Activated CD8-positive, alpha-beta memory T cell treated with anti-CD3 and anti-CD28 coated beads for 24 hours (primary cell): ENCODE measurements around the gene SIX1.

Experiments
- DNase-seq: peaks from one replicate; pipeline ENCODE4 v3.0.0-alpha.2; 2020

The SIX1 gene

DNA sequence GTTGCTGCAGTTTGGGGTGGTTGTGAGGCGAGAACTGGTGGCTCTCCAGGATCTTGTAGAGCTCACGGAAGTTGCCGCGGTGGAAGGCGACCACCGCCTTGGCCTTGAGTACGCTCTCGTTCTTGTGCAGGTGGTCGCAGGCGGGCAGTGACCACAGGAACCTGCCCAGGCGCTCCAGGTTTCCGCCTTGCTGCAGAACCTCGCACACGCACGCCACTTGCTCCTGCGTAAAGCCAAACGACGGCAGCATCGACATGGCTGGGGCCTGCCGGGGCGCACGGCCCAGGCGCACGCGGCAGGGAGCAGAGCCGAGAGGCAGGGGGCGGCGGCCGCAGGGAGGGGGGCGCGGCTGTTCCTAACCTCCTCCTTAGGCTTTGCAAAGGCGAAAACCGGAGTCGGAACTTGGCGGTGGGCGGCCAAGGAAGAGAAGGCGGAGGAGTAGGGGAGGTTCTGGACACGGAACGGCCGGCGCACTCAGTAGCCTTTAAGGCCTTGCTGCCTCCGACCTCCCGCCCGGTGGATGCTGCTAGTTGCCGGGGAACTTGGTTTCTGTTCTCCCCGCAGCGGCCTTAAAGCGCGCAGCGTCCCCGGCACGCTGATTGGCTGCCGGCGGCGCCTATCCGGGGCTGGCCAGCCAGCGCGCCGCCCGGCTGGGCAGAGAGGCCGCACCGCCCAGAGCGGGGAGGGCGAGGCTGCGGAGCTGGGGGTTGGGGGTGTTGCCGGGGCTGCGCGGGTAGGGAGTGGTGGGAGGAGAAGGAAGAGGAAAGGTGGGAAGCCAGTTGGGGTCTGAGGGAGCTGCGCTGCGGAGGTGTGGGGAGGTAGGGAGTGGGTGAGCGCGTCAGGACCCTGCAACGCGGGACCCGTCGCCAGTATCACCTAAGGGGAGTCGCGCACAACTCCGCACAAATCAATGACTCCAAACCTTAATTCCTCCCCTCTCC lies at the start of gene SIX1:
TSS of gene SIX1 (minus strand) at position 544 of the 941 bp plus-strand sequence. CDS start at position 256, 288 bp downstream.
- DNase-seq, result peak; percentile 66

DNA sequence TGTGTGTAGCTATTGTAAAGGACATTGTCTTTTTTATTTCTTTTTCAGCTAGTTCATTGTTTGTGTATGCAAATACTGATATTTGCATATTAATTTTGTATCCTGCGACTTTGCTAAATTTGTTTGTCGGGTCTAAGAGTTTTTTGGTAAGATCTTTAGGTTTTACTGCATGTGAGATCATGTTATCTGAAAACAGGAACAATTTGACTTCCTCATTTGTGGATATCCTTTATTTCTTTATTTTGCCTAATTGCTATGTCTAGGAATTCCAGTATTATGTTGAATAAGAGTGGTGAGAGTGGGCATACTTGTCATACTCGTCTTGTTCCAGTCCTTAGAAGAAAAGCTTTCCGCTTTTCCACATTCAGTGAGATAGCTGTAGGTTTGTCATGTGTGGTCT lies 46.0 kb upstream of the SIX1 start:
- DNase-seq, result no peak

DNA sequence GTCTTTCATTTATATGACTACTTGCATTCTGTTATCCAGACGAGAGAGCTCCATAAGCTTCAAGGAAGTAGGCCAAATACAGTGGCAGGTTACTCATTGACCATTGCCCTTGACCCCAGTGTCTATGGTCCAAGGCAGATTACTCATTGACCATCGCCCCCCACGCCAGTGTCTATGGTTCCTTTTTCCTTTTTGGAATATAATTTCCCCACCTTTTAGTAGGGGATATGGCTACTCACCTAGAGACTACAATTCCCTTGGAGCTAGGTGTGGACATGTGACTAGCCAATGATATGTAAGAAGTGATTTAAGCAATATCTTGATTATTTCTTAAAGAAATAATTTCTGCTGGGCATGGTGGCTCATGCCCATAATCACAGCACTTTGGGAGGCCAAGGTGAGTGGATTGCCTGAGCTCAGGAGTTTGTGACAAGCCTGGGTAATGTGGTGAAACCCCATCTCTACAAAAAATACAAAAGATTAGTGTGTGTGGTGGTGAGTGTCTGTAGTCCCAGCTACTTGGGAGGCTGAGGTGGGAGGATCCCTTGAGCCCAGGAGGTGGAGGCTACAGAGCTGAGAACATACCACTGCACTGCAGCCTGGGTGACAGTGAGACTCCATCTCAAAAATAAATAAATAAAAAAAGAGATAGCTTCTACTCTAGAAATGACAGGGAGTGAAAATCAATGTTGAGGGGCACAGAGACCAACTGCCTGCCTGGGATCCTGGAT lies 42.3 kb upstream of the SIX1 start:
- DNase-seq, result no peak

DNA sequence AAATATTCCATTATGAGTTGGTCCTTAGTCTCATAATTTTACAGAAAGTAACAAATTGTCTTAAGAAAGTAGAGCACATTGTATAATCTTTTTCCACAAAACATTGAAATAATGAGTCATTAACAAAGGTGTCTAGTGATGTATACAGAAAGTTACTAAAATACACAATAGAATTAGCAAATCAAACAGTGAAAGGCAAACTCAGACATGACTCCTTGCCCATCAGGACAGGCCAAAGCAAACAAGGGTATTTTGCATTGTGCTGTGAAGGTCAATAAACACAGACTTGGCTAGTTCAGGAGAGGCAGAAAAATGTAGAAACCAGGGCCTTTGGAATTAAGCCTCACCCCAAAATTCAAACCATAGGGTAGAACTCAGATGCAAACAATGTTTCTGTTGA lies 37.6 kb upstream of the SIX1 start:
- DNase-seq, result no peak

DNA sequence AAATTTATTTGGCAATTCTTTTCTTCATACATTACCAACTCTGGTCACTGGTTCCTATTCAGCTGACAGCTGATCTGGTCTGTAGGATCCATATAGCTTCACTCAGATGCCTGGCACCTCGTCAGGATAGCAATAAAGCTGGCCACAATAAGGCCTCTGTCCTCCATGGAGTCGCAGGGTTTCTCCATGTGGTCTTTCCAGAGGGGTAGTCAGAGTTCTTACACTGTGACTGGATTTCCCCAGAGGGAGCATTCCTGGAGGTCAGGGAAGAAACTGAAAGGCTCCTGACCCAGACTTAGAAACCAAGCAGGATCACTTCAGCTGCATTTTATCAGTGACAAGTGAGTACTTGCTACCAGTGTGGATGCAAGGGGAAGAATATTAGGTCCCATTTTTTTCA lies 34.9 kb upstream of the SIX1 start:
- DNase-seq, result no peak

DNA sequence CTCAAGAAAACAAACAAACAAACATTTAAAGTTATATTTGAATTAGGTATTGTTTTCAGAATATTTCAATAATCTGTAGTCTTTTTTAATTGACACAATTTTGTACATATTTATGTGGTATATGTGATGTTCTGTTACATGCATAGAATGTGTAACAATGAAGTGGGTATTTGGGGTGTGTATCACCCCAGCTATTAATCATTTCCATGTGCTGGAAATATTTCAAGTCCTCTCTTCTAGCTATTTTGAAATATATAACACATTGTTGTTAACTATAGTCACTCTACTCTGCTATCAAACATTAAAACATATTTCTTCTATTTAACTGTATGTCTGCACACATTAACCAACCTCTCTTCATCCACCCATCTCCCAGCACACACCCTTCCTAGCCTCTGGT lies 32.0 kb upstream of the SIX1 start:
- DNase-seq, result no peak

DNA sequence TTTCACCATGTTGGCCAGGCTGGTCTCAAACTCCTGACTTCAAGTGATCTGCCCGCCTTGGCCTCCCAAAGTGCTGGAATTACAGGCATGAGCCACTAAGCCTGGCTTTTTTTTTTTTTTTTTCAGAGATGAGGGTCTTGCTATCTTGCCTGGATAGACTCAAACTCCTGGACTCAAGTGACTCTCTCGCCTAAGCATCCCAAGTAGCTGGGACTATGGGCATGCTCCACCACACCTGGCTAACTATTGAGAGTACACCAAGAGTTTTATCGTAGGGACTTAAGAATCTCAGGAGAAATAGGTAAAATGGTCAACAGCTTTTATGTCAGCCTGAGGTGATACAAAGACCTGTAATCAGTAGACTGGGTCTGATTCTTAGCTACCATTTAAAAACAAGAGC lies 31.2 kb upstream of the SIX1 start:
- no peak for DNase-seq

DNA sequence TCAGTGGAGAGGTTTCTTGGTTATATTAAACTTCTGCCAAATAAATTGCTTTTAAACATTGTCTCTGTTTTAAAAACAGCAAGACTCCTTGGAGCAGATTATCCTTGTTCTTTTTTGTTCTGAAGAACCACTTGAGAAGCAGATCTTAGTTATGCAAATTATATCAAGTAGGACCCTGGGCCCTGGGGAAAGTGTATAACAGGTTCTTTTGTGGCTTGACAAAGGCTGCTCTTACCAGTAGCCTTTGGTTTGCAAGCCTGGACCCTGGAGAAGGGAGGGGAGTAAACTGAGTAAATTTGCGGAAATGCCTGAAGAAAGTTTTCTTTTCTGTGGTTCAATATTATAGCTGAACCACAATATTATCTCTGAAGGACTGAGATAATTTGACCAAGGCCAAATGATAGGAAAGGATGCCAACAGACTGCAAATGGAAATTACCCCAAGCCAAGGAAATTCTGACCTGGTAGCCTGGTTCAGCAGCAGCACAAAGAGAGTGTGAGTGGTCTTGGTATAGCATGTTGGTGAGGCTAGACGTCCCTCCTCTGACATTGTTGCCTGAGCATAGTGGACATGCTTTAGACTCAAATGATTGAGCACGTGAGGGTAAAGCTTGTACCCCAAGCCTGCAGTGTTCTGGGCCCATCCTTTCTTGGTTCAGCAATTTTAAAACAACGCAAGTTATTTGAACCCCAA lies 30.4 kb upstream of the SIX1 start:
- no peak for DNase-seq

DNA sequence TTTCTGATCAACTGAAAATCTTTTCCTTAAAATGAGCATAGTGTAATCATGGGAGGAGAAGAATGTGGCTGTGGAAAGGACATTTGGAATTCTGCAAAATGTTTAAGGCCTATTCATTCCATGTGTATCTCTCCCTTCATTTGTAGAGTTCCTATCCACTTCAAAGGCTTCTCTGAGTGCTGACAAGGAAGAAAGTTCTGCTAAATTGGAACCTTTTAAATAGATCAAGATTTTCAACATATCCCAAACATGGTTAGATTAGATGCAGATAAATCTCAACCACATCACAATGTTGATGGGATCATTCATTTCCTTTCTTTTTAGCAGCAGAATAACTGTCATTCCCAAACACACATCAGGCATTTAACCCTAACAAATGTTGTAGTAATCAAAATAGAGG lies 28.4 kb upstream of the SIX1 start:
- DNase-seq, result no peak

DNA sequence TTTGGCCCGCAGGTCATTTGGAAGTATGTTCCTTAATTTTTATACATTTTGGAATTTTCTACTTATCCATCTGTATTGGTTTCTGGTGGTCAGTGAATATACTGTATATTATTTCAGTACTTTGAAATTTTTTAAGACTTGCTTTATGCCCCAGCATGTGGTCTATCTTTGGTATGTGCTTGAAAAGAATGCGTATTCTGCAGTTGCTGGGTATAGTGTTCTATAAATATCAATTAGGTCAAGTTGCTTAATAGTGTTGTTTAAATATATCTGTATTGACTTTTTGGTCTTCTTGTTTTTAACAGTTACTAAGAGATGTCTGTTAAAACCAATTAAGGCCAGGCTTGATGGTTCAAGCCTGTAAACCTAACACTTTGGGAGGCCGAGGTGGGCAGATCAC lies 21.7 kb upstream of the SIX1 start:
- DNase-seq, result no peak

DNA sequence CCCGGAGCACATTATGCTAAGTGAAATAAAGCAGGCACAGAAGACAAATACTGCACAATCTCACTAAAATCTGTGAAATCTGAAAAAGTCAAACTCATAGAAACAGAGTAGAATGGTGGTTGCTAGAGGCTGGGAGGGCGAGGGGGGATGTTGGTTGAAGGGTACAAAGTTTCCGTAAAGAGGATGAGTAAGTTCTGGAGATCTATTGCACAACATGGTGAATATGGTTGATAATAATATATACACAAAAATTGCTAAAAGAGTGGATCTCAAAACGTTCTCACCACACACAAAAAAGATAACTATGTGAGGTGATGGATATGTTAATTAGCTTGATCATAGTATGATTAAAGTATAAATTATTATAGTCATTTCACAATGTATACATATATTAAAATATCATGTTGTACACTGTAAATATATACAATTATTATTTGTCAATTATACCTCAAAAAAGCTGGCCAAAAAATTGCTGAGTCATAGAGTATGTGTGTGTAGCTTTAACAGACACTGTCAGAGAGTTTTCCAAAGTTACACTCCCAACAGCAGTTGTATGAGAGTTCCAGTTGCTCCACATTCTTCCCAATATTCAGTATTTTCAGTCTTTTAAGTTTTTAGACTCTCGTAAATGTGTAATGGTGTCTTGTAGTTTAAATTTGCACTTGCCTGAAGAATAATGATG lies 19.3 kb upstream of the SIX1 start:
- DNase-seq, result no peak

DNA sequence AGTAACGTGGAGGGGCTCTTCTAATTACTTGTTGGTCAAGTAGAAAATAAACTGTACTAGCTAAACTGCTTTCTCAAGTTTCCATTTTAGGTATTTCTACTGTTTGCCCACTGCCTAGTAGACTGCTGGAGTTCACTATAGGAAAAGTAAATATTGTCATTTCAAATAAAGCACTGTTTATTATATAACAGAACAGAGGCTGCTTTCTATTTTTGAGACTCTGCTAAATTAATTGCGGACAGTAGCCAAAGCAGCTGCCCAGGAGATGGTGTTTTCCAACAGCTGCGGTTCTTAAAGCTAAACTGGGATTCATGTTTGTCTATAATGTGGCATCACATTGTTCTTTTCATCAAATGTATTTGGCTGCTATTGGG lies 15.9 kb upstream of the SIX1 start:
- DNase-seq, result no peak

DNA sequence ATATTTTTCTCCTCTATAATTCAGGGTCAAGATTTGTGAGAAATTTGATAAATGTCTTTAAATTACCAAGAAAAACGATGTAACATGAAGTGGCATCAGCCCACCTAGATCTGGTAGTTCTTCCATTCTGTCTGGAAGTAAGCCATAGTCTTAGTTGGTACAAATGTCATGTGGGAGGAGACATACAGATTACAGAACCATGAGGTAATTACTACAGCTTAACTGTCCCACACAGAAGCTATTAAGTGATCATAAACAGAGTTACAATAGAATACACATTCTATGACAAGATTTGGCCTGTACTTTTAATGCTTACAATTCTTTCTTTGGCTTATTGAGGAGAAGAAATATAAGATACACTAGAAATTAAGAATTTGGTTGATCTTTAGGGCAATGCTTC lies 13.7 kb upstream of the SIX1 start:
- no peak for DNase-seq

DNA sequence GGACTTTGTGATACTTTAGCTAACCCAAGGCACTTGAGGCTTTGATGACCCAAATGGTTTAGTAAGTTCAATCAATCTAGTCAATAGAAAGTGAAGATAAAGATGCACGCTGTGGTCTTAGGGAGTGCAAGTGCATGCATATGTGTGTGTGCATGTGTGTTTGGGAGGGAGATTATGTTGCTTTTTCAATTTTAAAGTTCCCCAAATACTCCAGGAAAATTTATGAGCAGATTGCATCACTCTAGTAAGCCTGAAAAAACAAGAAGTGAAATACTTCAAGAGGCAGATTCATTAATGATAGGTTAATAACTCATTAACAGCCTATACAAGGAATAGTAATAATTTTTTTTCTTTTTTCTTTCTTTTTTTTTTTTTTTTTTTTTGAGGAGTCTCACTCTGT lies 12.4 kb upstream of the SIX1 start:
- no peak for DNase-seq

DNA sequence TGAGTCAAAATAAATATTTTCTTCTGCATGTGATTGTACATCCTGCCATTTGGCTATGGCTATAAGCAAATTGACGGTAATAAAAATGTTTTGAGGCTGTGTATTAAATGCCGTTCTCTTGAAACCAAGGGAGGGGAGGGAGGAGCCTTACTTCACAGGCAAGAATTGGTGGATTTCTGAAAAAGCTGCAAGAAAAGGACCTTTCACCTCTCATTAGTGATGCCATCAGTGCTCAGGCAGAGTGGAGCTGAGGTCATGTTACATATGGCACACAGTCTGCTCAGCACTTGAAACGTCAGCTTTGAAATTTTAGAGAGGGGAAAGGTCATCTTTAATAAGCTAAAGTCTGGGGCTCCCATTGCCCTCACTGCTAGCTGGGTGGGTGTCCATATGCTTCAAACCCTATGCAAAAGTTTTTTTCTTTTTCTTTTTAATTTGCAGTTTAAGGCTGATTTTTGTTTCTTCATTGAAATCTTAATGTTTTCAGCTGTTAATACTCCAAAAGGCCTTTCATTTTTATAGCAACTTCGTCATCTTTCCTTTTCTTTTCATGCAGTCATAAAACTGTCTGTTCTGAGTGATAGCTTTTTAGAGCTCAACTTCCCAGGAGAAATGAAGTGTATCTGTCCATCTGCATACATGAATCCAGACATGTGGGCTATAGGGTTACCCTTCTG lies 9.8 kb upstream of the SIX1 start:
- DNase-seq, result no peak

DNA sequence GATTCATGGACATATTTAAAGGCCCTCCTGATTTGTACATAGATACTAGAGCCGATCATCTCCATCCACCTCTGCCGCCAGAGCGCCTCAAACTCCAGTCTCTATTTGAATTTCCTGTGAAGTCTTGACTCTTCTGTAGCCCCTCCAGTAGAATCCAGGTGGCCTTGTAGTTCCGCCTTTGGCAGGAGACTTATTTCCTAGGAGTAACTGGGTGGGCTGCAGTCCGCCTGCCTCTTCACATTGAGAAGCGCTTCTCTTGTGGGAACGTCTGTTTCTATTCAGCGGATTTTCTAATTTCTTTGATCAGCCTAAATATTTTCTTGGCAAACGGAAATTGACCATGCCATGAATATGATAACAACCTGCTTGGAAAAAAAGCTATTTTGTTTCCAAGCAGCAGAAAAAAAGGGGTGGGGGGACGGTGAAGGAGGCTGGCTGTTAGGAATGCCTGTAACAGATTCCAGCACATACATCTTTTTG lies 9.0 kb upstream of the SIX1 start:
- no peak for DNase-seq

DNA sequence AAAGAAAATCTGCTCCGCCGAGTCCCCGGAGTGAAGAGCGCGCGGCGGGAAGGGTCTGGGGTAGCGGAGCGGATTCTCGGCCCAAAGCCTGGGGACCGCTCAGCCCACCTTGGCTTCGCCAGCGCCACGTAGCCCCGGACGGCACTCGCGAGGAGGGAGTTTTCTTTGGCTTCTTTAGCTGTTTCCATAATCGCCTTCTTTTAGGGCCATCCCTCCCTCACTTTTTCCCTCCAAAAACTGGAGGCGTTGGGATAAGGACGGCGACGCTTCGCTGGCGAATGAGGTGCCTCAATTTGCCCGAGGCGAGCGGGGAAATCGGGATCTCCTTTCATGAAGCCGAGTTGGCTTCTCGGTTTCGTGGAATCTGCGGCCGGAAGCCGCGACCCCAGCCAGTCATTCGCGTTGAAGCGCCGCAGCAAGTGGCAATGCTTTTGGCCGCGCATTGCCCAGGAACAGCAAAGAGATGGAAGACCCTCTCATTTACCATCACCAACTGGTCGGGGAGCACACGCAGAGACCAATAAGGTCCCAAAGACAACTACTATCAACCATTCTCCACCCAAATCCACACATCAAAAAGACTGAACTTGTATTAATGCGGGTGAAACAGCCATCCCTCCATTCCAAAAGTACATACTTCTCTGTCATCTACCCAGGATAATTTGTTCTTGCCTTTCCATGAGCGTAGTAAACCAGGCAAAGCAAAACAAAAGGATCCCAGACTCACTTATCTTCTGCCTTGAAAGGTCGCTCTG lies 8.4 kb upstream of the SIX1 start:
- DNase-seq, result no peak

DNA sequence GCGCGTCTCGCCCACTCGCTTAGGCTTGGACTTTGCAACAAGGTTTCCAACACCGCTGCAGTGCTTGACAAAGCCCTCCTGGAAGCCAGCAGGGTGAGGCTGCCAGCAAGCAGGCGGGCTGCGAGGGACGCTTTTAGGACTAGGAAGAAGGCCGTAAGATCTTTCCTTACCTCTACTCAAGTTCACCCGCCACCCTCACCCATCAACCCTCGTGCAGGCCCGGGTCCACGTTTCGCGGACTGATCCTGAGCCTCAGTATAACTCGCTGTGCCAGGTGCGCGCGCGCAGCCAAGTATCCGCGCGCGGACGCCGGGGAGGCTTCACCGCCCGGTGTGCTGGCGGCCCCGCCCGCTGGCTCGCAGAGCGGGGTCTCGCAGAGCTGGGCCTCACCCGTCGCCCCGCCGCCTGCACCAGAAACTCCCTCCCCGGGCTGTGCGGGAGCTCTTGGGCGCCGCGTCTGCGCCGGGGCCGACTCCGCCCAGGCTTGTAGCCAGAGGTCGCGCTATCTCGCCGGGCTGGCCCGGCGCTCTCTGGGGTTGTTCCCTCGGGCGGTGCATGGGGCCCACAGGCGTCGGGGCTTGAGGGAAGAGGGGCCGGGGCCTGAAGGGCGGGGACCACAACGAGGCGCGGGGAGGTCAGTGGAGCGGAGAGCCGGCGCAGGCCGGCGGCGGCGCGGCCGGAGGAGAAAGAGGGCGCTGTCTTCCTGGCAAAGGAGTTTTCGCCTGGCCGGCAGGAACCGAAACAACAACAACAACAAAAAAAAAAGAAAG lies 7.6 kb upstream of the SIX1 start:
- peak; percentile 69 for DNase-seq

DNA sequence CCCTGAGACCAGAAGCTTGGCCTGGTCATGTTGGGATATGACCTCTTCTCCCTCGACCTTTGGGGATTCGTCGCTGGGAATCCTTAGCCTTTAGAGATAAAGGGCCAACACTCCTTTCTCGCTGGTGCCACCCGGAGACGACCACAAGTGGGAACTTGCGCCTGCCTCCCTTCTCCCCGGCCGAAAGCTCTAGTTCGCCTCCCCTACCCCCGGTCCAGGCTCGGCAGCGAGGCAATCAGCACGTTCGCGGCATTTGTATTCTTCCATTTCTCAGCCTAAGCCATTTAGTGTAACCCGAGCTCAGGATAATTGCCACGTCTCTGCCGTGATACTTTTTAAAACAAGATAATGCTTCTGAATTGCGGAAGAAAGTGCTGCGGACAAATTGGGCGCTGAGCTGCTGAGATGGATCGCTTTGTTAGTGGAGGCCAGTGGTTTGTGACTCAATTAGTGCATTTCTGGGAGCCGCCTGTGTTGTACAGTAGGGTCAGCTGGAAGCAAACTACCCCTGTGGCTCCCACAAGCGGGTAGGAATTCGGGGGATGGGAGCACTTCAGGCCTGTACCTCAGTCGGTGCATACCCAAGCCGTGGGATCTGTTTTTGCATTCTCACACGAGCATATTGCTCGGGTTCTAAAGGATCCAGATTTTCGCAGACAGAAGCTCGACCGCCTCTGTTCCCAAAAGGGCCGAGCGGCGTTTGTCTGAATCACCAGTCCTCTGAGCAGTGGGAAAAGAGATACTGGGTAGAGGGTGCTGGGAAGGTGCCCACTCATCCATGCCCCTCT lies 6.8 kb upstream of the SIX1 start:
- no peak for DNase-seq
